HG03469 (cell line): ENCODE results near the gene HLA-DOB.

Experiments
- ATAC-seq: cut with Tn5 transposase; IDR thresholded peaks from one replicate; pipeline ENCODE4 v1.9.1; 2021; ENCODE audit warnings: mild to moderate bottlenecking, moderate library complexity, moderate number of reproducible peaks; ENCODE audit not compliant: unreplicated experiment

HLA-DOB gene

GRCh38 chr6:32843979-32844838 lies 27.4 kb upstream of the HLA-DOB start, which contains the start of gene PSMB8:
Gene PSMB8, minus strand, starts transcription at chr6:32844047. Its CDS starts 51 bp downstream, at chr6:32843996.
- peak; percentile 41 for ATAC-seq

- no peak for ATAC-seq
Observed at GRCh38 chr6:32843331-32843978, 26.7 kb upstream of the HLA-DOB start.

GRCh38 chr6:32842690-32843089 lies 25.9 kb upstream of the HLA-DOB start:
- no peak for ATAC-seq

- no peak for ATAC-seq
Observed at GRCh38 chr6:32842021-32842650, 25.3 kb upstream of the HLA-DOB start.

- no peak for ATAC-seq
Observed at GRCh38 chr6:32840604-32841246, 23.9 kb upstream of the HLA-DOB start.

- ATAC-seq: no peak
Observed at GRCh38 chr6:32839356-32839755, 22.6 kb upstream of the HLA-DOB start.

GRCh38 chr6:32838114-32838958 lies 21.5 kb upstream of the HLA-DOB start, which contains the start of gene TAP2:
Gene TAP2, minus strand, starts transcription at chr6:32838739. Its CDS starts 506 bp downstream, at chr6:32838233.
- ATAC-seq: peak; percentile 50

GRCh38 chr6:32837651-32838113 lies 20.9 kb upstream of the HLA-DOB start:
- ATAC-seq: no peak

GRCh38 chr6:32836873-32837272 lies 20.1 kb upstream of the HLA-DOB start:
- ATAC-seq: no peak

- no peak for ATAC-seq
Observed at GRCh38 chr6:32835167-32835893, 18.5 kb upstream of the HLA-DOB start.

- ATAC-seq: no peak
Observed at GRCh38 chr6:32833664-32834063, 16.9 kb upstream of the HLA-DOB start.

- no peak for ATAC-seq
Observed at GRCh38 chr6:32832535-32832934, 15.7 kb upstream of the HLA-DOB start.

- no peak for ATAC-seq
Observed at GRCh38 chr6:32830936-32831335, 14.1 kb upstream of the HLA-DOB start.

GRCh38 chr6:32830017-32830416 lies 13.2 kb upstream of the HLA-DOB start:
- no peak for ATAC-seq

- no peak for ATAC-seq
Observed at GRCh38 chr6:32829495-32829894, 12.7 kb upstream of the HLA-DOB start.

- ATAC-seq: no peak
Observed at GRCh38 chr6:32827025-32827424, 10.2 kb upstream of the HLA-DOB start.

GRCh38 chr6:32825966-32826365 lies 9.2 kb upstream of the HLA-DOB start:
- no peak for ATAC-seq

- no peak for ATAC-seq
Observed at GRCh38 chr6:32819729-32820128, 2.9 kb upstream of the HLA-DOB start.

- ATAC-seq: no peak
Observed at GRCh38 chr6:32818867-32819266, 2.1 kb upstream of the HLA-DOB start.
